Activated CD8-positive, alpha-beta memory T cell treated with anti-CD3 and anti-CD28 coated beads for 4 hours (primary cell): ENCODE results near the gene CD63.

Experiments
- DNase-seq, 2 donors: peaks; one replicate each; pipeline ENCODE4 v3.0.0-alpha.2; 2020; ENCODE audit warnings: low read depth in 2 of 2

The CD63 gene

DNA sequence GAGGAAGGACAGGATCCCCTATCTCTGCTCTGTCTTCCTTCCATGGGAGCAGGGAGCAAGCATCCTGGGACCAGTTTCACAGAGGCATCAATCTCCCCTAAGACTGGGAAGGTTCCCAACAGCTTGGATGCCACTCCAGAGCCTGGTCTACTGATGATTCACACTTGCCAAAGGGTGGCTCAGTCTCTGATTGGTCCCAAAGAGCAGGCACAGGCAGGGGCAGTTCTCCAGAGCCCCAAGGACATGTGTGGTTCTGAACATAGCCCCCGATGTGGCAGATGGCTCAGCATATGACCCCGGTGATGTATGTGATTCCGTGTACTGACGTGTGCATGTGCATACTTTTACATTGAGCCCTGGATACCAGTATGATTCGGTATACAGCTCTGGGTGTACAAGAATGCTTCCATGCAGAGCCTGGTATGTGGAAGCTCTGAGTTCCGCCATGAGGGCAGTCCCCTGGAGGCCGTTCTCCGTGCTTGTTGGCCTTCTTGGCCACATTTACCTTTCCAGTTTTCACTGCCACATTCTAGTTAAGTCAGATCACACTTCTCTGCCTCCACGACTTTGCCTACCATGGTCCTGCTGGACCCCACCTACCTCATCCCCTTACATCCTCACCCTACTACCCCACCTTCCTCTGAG lies 42.3 kb downstream of the CD63 start:
- DNase-seq = no peak

DNA sequence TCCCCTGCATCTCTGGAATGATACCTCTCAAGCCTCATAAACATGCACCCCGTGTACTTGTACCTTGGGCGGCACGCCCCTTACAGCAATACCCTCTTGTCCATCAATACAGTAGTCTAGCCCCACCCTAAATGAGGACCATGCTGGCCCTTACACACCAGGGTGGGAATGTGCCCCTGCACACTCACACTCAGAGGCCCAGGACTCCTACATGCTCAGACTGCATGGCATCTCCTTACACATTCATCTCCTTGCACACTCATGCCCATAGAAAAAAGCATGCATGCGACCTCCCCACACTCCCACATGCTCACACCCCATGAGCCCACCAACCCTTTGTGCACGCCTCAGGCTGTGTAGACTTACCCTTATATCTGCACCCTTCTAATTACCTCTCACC lies 43.1 kb downstream of the CD63 start:
- DNase-seq = no peak

DNA sequence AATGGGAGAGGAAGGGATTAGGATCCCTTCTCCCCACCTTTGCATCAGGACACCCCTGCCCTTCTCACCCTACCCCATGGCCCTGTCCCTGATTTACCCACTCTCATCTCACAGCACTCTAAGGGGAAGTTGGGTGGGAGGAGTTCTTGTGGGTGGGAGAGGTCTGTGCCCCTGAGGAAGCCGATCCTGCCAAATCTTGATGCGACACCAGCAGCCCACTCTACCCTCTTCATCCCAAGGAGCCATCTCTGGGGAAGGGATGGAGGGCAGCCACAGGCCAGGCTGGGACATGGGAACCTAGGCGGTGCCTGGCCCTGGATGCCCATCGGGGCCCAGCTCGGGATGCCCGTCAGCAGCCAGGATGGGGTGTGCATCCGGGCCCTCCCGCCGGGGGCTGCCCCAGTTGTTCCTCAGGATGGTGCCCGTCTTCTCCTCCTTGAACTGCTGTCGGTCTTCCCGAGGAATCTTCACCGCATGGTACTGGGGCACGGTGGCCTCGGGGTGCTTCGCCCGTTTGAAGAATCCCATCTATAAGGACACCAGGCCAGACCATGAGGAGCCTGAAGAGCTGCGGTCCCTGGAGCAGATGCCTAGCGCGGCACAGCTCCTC lies 43.9 kb downstream of the CD63 start:
- no peak for DNase-seq

DNA sequence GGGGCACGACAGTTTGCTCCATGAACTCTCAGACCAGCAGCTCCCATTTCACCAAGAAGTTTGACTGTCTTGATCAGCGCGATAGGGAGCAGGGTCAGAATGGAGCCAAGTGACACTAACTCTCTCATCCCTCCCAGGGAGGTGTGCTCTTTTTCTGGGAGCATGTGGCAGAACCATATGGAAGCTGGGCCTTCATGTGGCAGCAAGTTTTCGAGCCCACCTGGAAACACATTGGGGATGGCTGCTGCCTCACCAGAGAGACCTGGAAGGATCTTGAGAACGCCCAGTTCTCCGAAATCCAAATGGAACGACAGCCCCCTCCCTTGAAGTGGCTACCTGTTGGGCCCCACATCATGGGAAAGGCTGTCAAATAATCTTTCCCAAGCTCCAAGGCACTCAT lies 45.1 kb downstream of the CD63 start:
- no peak for DNase-seq

DNA sequence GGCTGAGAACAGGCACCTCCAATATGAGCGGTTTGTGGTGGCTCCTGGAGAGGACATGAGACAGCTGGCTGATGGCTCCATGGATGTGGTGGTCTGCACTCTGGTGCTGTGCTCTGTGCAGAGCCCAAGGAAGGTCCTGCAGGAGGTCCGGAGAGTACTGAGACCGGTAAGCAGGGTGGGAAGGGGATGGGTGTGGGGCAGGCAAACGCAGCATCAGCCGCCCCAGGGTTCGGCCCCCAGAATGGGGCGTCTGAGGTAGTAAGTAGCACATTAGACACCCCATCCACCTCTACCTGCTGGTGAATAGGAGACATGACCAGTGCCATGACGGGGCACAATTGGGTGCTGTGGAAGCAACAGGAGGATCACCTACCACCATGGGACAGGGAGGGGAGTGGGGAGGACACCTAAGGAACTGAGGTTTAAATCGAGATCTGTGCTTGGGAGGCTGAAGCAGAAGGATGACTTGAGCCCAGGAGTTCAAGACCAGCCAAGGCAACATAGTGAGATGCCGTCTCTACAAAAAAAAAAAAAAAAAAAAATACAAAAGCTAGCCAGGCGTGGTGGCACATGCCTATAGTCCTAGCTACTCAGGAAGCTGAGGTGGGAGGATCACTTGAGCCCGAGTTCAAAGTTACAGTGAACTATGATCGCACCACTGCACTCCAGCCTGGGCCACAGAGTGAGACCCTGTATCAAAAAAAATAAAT lies 46.6 kb downstream of the CD63 start:
- DNase-seq = no peak

DNA sequence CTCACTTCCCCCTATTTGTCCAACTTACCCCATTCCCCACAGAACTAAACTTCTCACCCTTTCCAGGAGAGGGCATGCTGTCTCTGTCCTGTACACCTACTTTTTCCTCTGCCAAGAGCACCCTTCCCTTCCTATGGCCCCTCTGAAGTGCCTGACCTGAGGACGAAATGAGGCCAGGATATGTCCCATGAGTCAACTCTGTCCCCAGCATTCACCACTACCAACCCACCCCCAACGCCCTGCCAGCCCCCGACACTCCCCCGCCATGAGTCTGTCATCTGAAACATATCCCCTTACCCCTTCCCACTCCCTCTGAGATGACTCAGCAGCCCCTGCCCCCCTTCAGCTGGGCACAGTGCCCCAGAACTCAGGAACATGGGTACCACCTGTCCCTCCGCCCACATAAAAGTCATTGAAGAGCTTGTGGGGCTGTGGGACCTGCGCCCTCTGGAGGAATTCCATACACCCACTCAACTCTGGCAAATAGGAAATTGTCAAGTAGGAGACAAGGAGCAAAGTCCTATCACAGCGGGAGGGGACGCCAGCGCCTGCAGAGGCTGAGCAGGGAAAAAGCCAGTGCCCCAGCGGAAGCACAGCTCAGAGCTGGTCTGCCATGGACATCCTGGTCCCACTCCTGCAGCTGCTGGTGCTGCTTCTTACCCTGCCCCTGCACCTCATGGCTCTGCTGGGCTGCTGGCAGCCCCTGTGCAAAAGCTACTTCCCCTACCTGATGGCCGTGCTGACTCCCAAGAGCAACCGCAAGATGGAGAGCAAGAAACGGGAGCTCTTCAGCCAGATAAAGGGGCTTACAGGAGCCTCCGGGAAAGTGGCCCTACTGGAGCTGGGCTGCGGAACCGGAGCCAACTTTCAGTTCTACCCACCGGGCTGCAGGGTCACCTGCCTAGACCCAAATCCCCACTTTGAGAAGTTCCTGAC lies 47.4 kb downstream of the CD63 start:
- DNase-seq = no peak

DNA sequence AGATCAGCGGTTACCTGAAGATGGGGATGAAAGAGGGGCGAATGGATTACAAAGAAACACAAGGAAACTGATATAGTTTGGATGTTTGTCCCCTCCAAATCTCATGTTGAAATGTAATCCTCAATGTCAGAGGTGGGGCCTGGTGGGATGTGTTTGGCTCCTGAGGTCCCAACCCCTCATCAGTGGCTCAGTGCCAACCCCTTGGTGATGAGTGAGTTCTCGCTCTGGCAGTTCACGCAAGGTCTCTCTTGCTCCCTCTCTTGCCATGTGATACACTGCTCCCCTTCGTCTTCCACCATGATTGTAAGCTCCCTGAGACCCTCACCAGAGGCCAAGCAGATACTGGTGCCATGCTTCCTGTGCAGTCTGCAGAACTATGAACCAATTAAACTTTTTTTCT lies 49.1 kb downstream of the CD63 start:
- no peak for DNase-seq

DNA sequence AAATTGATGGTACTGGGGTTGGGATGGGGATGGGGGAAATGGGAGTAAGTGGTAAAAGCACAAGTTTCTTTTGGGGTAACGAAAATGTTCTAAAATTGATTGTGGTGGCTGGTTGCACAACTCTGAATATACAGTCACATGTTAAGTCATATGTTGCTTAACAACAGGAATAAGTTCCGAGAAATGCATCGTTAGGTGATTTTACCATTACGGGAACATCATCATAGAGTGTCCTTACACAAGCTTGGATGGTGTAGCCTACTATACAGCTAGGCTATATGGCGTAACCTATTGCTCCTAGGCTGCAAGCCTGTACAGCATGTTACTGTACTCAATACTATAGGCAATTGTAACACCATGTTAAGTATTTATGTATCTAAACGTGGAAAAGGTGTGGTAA lies 52.1 kb downstream of the CD63 start:
- no peak for DNase-seq

DNA sequence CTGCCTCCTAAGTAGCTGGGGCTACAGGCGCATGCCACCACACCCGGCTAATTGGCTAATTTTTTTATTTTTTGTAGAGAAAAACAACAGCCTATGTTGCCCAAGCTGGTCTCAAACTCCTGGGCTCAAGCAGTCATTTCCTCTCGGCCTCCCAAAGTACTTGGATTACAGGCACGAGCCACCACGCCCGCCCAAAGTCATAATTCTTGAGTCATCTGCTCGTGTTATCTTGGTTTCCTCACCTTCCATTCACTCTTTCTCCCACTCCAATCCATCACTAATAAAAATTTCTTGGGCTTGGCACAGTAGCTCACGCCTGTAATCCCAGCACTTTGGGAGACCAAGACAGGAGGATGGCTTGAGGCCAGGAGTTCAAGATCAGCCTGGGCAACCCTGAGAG lies 53.1 kb downstream of the CD63 start:
- no peak for DNase-seq
